Neutrophil (primary cell): ENCODE measurements around the gene MAP3K2.

Experiments
- H3K27ac ChIP-seq: fragments of 200-600 bp; sonication (generic); 2 replicates; pipeline ENCODE4 v1.5.1; 2016; ENCODE audit warnings: mild to moderate bottlenecking, moderate library complexity
- H3K27me3 ChIP-seq: fragments of 200-600 bp; sonication (generic); 2 replicates; pipeline ENCODE4 v1.6.0; 2016; ENCODE audit warnings: mild to moderate bottlenecking
- H3K36me3 ChIP-seq: fragments of 200-600 bp; sonication (generic); 2 replicates; pipeline ENCODE4 v1.5.1; 2017
- H3K4me1 ChIP-seq, 2 experiments: fragments of 200-600 bp in 1 of 2; sonication (generic) in 1 of 2; 1 replicate in 1 of 2; 2 replicates in 1 of 2; pipeline versions ENCODE4 v1.5.1 to v1.6.1; 2013 to 2016; ENCODE audit warnings: low read depth in 1 of 2, low read length in 1 of 2, mild to moderate bottlenecking in 1 of 2, moderate library complexity in 1 of 2; ENCODE audit not compliant: control insufficient read depth in 1 of 2, insufficient read depth in 1 of 2
- H3K4me3 ChIP-seq, 2 experiments: fragments of 200-600 bp in 1 of 2; sonication (generic) in 1 of 2; 1 replicate in 1 of 2; 2 replicates in 1 of 2; pipeline ENCODE4 v1.5.1; 2013 to 2016; ENCODE audit warnings: low read depth in 1 of 2, low read length in 1 of 2, mild to moderate bottlenecking in 1 of 2, moderate library complexity in 1 of 2
- H3K9me3 ChIP-seq: fragments of 200-600 bp; sonication (generic); 2 replicates; pipeline ENCODE4 v1.5.1; 2016
- CTCF ChIP-seq: fragments of 200-600 bp; sonication (generic); IDR thresholded peaks from 2 replicates; pipeline ENCODE4 v1.5.1; 2016; ENCODE audit warnings: antibody characterized with exemption

Gene MAP3K2

GRCh38 chr2:127347015-127347414 is 40.8 kb downstream of the MAP3K2 start:
- no peak for TF ChIP-seq CTCF

GRCh38 chr2:127343277-127343676 is 44.5 kb downstream of the MAP3K2 start:
- H3K27ac ChIP-seq, result no peak overlapping the region
- no peak for TF ChIP-seq CTCF
- no peaks in the 10 kb centered on the region for H3K27me3 ChIP-seq
- H3K4me1 ChIP-seq, result peaks cover 8% of the 10 kb centered on the region in 2 experiments
- H3K9me3 ChIP-seq, result no peaks in the 10 kb centered on the region
- H3K36me3 ChIP-seq, result peaks cover 42% of the 10 kb centered on the region
- H3K4me3 ChIP-seq, result no peak overlapping the region

More at GRCh38 chr2:127347015-127347414, 40.8 kb downstream of the MAP3K2 start:
- Histone ChIP-seq H3K4me3 (no peak overlapping the region), H3K27ac (no peak overlapping the region), H3K36me3 (peaks cover 17% of the 10 kb centered on the region), H3K9me3 (no peaks in the 10 kb centered on the region), H3K27me3 (no peaks in the 10 kb centered on the region), H3K4me1 (peaks cover 35 to 39% of the 10 kb centered on the region in 2 experiments)

- no peaks in the 10 kb centered on the region for H3K9me3 ChIP-seq
- H3K36me3 ChIP-seq, result peaks cover 54% of the 10 kb centered on the region
- peak overlapping the region; percentile 39 for H3K27ac ChIP-seq
- no peak for TF ChIP-seq CTCF
- H3K4me3 ChIP-seq, result no peak overlapping the region
- H3K4me1 ChIP-seq, result no peaks in the 10 kb centered on the region
- H3K27me3 ChIP-seq, result no peaks in the 10 kb centered on the region
Measured at GRCh38 chr2:127342101-127342500, 45.7 kb downstream of the MAP3K2 start.

- no peaks in the 10 kb centered on the region for H3K4me1 ChIP-seq
- peaks cover 97% of the 10 kb centered on the region for H3K36me3 ChIP-seq
- H3K4me3 ChIP-seq, result no peak overlapping the region
- no peaks in the 10 kb centered on the region for H3K27me3 ChIP-seq
- H3K9me3 ChIP-seq, result no peaks in the 10 kb centered on the region
- no peak for TF ChIP-seq CTCF
- H3K27ac ChIP-seq, result no peak overlapping the region
Measured at GRCh38 chr2:127332335-127332734, 55.4 kb downstream of the MAP3K2 start.

- Histone ChIP-seq H3K4me1 (no peaks in the 10 kb centered on the region), H3K27me3 (no peaks in the 10 kb centered on the region), H3K27ac (no peak overlapping the region), H3K4me3 (no peak overlapping the region), H3K9me3 (no peaks in the 10 kb centered on the region), H3K36me3 (peaks cover 97% of the 10 kb centered on the region)
- no peak for TF ChIP-seq CTCF
Measured at GRCh38 chr2:127330753-127331152, 57.0 kb downstream of the MAP3K2 start.
